Stimulated activated CD4-positive, alpha-beta T cell treated with anti-CD3 and anti-CD28 coated beads, Interleukin-1b, Interleukin-23, amount 100 ng/mL, for 4 hours (primary cell): Measurements from ENCODE around the gene ENTREP3.
A peak's percentile ranks its signal among the peaks of the same experiment; 100 is the strongest.
"Not testable (repeated sequence)": the region's sequence is repeated elsewhere in the genome, so short reads cannot be mapped to it uniquely, and the experiment has no call there.

Experiments used
- DNase-seq, 2 donors: peaks; one replicate each; pipeline ENCODE4 v3.0.0-alpha.2; 2020; ENCODE audit warnings: low read depth in 2 of 2

The ENTREP3 gene

DNA sequence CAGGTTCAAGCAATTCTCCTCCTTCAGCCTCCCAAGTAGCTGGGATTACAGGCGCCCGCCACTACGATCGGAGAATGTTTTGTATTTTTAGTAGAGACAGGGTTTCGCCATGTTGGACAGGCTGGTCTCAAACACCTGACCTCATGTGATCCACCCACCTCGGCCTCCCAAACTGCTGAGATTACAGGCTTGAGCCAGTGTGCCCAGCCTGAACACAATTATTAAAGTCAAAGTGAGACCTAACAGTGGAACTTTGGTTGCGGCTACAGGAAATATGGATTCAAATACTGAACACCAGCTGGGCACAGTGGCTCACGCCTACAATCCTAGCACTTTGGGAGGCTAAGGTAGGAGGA, 29.9 kb downstream of the ENTREP3 start:
- not testable (repeated sequence) for DNase-seq

DNA sequence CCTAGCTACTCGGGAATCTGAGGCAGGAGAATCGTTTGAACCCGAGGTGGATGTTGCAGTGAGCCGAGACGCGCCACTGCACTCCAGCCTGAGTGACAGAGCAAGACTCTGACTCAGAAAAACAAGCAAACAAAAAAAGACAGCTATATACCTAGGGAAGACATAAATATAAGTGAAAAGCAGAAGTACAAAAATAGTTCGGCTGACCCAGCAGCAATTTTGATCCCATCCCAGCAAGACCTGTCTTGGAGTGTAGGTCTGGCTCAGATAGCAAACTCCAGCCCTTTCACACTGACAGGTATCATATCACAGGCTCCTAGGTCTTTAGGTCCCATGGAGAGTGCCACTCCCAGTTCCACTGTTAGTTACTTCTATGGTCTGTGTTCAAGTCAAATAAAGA, 32.2 kb downstream of the ENTREP3 start:
- no peak for DNase-seq

DNA sequence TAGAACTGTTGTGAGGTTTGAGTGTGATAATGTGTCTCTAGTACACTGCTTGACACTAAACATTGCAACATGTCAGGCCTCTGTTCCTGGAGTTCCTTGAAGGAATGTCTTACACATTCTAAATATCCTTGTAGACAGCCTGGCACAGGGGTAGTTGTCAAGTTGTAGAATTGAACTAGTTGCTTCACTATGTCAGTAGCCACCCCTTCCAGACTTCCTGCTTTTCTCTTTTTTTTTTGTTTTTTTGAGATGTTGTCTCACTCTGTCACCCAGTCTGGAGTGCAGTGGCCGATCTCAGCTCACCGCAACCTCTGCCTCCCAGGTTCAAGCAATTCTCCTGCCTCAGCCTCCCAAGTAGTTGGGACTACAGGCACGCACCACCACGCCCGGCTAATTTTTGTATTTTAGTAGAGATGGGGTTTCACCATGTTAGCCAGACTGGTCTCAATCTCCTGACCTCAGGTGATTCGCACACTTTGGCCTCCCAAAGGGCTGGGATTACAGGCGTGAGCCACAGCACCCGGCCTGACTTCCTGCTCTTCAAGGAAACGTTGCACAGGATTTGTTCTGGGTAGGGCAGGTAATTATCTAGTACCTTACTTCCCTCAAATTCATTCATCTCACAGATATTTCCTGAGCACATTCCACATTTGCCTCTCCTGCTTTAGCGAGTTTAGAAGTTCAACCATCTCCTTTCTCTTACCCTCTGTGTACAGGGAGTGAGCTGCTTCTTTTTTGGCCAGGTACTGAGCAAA, 34.9 kb downstream of the ENTREP3 start:
- not testable (repeated sequence) for DNase-seq

DNA sequence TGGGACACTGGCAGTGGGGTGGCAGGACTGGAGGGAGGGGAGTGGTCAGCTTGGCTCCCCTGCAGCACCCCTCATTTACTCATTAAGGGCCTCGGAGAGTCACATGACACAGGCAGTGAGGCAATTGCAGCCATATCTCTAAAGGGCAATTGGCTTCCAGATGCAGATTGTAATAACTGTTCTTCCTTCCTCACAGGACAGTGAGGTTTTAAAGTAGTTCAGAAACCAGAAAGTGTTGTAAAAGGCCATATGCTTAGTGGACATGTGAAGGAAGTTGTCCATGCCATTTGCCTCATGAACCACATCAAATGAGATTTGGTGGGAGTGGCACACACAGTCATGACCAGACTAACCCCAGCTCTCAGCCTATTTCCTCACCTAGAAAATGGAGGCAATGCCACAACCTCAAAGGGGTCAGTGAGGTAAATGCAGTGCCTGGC, 35.7 kb downstream of the ENTREP3 start:
- DNase-seq: no peak

- no peak for DNase-seq
Observed at GRCh38 chr1:155218854-155219591, 36.3 kb downstream of the ENTREP3 start.

GRCh38 chr1:155214702-155215101, 40.6 kb downstream of the ENTREP3 start:
- not testable (repeated sequence) for DNase-seq

- DNase-seq: not testable (repeated sequence)
Observed at GRCh38 chr1:155212051-155212440, 43.2 kb downstream of the ENTREP3 start.

GRCh38 chr1:155211381-155212050, 43.8 kb downstream of the ENTREP3 start:
- DNase-seq: not testable (repeated sequence)

GRCh38 chr1:155210314-155211104, 44.8 kb downstream of the ENTREP3 start:
- DNase-seq: no peak

DNA sequence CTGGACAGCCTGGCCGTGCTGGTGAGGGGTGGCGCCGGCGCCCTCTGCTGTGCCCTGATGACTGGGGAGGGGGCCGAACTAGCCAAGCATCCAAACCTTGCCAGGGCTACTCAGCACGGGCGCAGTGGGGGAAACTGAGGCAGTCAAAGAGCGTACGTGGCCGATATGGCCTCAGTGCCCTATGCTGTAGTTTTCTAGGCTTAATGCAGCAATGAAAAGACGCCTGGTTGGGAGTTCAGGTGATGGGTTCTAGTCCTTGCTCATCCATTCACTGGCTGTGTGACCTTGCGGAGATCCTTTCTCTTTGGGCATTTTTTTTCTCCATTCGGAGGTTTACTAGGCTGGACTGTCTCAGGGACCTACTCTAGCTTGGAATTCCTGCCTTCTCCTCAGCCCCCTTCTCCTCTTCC, 46.0 kb downstream of the ENTREP3 start:
- no peak for DNase-seq

GRCh38 chr1:155208541-155209311, 46.6 kb downstream of the ENTREP3 start, which contains the start of gene MTX1:
Gene MTX1 (plus strand): TSS chr1:155208695. CDS start chr1:155208805, 110 bp downstream.
- peak; percentile 77 to 86 for DNase-seq

GRCh38 chr1:155207806-155208540, 47.3 kb downstream of the ENTREP3 start, which contains the start of gene THBS3:
Gene THBS3 (minus strand): TSS chr1:155207897. CDS start chr1:155207876, 21 bp downstream.
- no peak for DNase-seq

GRCh38 chr1:155206891-155207805, 48.1 kb downstream of the ENTREP3 start:
- peak; percentile 88 to 90 for DNase-seq

DNA sequence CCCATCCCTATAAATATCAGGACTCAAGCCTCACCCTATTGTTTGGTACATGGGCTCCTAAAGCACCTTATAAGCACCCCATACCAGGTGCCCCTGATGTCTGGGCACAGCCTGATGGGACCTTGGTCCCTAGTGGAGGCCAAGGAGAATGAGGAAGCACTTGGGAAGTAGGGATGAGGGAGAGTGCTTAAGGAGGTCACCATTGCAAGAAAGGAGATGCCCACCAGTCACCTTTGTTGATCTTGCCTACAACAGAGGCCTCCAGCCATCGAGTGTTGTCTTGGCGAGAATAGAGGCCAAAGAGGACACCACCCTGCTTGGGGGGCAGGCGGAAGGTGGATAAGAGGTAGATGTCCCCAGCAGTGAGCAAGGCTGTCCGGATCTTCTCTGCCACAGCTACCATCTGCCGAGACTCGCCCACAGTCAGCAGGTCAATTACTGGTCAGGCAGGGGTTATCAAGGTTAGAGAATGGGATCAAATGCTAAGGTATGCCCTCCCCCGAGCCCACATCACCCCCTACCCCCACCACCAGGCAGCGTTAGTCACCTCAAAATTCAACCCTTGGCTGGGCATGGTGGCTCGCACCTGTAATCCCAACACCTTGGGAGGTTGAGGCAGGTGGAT, 49.2 kb downstream of the ENTREP3 start:
- DNase-seq: no peak

DNA sequence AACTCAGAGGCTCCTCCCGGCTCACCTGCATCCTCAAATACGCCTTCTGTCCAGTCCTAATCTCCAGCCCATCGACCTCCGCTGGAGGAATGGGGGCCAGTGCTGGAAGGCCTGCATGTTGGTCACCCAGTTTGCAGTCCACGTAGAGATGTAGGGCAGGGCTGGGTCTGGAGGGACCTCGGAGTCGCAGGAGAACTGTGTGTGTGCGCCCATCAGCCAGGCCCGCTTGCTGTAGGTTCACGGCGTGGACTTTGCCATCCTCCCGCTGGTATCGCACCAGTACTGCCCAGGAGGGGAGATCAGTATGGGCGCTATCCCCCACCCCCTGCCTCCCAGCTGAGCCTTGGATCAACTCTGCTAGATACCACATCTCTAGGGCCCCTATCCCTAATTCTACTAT, 50.2 kb downstream of the ENTREP3 start:
- no peak for DNase-seq

DNA sequence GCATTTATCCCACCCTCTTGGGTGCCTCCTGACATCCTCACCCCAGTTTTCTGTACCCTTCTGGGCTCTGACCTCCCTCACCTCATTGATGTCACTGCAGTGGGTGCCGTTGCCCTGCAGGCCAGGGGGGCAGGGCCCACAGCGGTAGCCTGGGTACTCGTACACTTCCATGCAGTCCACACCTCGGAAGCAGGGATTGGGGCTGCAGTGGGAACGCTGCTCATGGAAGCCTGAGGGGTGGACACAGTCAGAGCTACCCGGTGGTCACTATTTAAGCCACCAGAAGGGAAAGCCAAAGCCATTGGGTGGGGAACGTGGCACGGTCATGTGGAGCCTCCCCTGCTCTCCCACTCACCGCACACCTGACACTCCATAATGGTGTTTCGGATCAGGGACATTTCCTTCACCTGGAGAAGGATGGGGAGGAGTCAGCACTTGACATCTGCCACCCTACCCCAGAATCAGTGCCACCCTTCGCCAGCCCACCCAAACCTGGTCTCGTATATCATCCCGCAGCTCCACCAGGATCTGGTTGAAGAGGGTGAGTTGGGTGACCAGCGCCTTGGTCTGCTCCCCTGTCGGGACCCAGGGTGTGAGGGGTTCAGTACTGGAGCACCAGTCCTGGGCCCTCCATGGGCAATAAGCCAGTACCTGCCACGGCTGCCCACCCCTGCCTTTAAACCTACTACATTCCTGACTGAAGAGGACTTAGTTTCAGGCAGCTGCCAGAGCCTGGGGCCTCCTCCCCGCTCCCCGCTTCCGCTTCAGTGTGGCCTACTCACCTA, 52.4 kb downstream of the ENTREP3 start:
- no peak for DNase-seq

DNA sequence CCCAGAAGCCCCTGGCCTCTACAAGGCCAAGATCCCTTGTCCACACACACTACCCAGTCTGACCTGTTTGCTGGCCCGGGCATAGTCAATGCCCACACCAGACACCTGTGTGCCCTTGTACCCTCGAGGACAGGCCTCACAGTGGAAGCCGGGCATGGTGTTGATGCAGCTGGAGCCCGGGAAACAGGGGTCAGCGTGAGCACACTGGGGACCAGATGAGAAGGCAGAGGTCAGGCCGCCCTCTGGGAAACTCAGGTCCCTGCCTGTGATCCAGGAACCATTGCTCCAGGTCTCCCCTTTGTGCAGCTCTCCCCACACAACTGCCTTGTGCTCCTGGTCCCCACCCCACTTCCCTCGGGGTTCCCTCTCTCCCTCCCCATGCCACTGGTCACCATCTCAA, 53.1 kb downstream of the ENTREP3 start:
- DNase-seq: no peak

GRCh38 chr1:155200920-155201319, 54.4 kb downstream of the ENTREP3 start:
- DNase-seq: no peak
